ENCODE data around the gene GUK1.

Gene GUK1

DNA sequence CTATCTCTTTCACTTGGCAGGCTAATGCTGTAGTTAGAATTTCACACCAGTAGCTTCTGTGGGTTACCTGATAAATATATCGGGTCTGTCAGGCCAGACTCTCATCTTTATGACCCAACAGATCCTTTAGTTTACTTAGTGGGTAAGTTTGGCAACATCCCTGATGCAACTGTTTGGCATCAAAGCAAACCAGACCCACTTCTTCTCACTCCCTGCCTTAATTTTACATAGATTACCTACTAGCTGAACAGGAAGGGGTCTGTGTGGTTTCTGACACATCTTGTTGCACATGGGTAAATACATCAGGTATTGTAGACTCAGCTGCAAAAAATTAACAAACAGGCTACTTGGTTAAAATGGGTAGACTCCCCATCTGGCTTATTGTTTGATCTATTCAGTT is 3.2 kb upstream of the GUK1 start:
- DNase-seq: no peak

DNA sequence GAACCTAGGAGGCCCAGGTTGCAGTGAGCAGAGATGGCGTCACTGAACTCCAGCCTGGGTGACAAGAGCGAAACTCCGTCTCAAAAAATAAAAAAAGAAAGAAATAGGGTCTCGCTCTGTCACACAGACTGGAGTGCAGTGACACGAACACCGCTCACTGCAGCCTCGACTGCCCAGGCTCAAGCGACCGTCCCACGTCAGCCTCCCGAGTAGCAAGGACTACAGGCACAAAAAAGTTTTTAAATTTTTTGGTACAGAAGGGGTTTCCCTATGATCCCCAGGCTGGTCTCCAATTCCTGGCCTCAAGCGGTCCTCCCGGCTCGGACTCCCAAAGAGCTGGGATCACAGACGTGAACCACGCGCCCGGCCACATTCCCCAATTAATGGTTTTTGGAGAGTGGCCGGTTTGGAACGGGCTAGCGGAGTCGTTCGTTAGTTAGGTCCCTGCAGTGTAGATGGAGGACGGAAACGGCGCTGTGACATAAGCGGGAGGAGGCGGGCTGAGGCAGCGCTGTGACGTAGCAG is 611 bp upstream of the GUK1 start:
- no peak for DNase-seq

DNA sequence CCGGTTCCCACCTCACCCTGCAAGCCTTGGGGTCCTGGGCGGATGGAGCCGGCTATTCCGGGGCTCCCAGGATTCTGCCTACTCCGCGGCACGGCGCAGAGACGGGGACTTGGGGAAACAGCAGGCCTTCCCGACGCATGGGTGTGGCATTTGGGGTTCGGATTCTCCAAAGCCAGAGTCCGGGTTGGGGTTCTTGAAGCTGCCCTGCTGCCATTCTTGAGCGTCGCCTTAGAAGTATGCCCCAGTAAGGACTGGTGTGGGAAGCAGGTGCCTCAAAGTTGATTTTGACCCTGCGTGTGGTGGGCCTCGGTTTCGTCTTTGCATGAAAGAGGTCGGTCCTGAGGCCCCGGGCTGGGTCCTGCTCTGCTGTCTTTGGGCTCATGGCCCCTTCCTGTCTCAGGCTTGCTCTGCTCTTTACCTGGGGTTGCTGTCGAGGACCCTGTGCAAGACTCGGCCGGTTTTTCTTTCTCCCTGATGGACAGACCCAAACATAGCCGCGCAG is 696 bp downstream of the GUK1 start:
- no peak for DNase-seq

DNA sequence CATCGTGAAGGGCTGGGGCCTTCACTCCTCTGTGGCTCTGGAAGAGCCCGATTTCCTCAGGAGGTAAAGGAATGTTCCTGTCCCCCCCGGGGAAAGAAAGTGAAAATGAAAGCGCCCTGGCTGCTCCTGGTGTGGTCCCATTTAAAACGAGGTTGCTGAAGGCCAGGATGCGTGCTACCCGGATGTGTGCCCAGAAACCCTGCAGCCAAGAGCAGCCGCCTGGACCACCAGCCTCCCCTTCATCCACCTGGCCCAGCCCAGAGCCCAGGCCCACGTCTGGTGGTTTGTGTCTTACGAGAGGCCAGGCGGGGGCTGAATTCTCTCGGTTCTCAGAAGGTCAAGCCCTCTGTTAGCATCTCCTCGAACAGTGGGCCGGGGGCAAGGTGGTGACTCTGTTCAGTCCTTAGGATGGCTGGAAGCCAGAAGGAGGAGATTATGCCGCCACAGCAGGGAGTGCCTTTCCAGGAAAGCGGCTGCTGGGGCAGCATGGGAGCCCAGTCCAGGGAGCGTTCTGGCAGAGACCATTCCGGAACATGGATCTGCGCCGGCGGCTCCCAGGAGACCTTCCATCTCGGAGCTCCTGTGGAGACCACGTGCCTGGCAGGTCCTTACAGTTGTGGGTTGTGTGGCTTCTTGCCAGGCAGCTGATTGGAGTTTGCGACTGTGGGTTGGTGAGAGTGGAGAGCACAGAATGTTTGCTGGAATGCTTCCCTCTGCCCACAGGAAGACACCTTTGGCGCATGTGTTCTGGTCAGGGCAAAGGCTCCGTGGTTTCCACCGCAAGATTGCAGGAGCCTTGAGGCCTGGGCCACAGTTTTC is 1.4 kb downstream of the GUK1 start:
- DNase-seq: peak; percentile 68

DNA sequence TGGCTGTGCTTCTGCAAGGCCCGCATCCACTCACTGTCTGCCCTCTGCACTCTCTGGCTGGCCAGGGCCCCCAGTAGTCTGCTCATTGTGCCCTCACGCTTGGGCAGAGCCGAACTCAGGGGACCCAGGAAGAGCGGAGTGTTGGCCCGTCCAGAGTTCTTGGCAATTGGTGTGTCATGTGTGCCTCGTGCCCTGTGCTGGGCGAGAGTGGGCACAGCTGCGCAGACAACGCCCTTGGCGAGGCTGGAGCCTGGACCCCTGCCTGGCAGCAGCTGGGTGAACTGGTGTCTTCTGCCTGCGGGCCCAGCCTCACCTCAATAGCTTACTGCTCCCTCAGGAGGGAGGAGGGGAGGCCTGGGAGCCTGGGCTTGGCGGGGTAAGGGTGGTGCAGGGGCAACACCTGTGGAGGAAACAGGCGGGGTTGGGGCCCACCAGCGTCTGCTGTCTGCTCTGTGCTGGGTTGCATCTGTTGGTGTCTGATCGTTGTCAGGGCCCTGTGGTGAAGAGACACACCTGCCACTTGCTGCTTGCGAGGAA is 2.1 kb downstream of the GUK1 start:
- DNase-seq: peak; percentile 64

DNA sequence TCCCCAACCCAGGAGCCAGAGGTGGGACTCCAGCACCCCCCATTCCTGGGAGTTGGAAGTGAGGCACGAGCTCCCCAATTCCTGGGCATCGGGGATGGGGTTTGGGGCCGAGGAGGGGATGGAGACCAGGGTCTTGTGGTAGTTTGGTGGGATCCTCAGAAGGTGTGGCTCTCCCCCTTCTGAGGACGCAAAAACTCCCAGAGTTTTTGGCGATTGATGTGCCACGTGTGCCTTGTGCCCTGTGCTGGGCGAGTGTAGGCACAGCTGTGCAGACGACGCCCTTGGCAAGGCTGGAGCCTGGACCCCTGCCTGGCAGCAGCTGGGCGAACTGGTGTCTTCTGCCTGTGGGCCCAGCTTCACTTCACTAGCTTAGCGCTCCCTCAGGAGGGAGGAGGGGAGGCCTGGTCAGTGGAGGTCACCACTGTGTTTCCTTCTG is 2.6 kb downstream of the GUK1 start:
- DNase-seq: peak; percentile 65

DNA sequence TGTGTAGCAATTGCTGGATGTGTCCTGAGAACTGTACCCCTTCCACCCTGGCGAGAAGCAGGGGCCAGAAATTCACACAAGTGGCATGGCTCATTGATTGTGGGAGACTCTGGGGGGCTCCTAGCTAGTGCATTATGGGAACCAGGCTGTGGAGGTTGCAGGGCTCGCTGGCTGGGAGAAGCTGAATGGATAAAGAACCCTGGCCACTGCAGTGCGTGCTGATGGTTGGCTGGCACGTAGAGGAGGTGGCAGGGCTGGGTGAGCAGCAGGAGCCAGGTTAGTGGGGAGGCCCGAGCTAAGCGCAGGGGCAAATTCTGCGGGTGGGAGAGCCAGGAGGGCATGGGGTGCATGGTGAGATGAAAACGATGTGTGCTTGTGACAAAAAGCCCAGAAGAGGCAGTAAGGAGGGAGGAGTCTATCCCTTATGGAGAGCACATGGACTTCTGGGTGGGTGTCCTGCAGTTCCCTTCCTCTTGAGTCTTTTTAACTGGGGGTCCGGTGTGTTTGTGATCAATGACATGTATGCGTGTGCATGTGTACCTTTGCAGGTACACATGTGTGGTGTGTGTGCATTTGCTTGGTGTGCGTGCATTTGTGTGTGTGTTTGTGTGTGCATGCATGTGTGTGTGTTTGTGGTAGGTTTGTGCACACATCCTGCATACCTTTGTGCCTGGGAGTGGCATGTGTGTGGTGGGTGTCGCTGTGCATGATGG is 3.6 kb downstream of the GUK1 start:
- no peak for DNase-seq

DNA sequence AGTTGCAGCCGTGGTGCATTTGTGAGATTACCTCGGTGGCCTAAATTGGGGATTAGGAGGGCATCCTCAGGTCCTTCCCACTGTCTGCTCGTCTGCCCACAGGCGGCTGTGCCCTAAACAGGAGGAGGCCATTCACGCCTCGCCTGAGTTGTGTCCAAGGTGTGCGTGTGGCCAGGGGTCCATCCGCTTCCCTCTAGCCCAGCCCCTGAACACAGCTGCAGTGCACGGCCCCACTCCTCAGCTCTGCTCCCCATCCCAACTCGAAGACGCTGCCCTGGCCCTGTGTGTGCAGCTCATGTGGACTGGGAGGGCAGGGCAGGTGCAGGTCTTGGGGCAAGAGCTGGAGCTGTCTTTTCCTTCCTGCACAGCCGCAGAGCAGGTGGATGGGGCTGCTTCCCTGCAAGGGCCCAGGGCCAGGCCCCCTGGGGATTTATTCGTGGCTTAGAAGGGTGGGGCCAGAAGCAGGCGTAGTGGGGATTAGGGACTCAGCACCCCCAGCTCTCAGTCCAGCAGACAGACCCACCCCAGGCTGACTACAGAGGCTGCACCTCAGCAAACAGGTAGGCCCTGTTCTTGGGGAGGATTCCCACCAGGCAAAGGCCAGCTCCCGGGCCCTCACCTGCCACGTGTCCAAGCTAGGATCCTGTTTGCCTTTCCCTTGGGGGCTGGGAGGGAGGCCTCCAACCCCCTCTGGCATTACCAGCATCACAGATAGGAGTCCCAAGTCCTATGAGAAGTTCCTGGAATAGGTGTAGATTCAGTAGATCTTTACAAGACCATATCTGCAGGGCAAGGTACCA is 4.3 kb downstream of the GUK1 start:
- DNase-seq: no peak

DNA sequence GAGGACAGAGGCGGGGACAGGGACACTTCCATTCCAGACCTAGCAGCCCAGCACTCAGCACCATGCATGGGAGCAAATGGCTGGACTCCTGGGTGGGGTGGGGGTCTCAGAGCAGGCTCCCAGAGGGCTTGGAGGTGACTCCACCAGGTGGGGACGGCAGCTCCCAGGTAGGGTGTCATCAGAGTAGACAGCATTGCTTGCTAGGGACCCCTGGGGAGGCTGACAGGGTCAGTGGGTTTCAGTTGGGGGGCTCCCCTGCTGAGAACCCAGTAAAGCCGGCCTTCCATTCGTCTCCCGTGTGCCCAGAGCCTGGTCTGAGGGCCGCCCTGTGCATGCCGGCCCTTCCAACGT is 4.9 kb downstream of the GUK1 start:
- DNase-seq: no peak

DNA sequence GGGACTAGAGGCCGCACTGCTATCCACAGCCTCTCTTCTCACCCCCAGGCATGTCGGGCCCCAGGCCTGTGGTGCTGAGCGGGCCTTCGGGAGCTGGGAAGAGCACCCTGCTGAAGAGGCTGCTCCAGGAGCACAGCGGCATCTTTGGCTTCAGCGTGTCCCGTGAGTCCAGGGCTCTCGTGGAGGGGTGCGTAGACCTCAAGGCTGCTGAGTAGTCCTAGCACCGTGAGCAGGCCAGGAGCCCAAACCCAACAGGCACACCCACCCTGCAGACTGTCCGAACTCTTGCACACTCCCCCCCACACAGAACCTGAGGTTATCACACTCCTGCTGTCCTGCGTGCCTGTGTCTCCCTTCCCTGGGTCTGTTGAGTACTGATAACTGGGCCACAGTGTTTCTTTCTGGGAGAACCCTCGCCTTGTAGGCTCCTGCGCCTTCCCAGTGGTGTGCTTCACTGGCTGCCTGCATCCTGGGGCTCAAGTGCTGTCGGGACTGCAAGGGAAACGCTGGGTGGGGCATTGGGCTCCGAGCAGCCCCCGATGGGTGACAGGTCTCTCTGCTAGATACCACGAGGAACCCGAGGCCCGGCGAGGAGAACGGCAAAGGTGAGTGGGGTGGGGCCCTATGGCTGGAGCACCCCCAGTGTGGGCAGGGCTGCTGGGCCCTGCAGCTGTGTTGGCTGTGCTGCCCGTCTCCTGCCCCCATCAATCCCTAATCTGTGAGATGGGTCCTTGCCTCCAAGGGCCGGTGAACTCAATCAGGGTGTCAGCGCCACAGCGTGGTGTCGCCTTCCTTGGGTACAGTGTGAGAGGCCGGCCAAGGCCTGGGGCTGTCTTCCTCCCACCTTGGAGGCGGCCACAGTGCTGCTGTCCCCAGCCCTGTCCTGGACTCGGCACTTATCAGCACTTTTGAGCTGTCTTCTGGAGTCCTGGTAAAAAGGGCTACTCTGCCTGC is 5.7 kb downstream of the GUK1 start:
- DNase-seq: peak; percentile 25

DNA sequence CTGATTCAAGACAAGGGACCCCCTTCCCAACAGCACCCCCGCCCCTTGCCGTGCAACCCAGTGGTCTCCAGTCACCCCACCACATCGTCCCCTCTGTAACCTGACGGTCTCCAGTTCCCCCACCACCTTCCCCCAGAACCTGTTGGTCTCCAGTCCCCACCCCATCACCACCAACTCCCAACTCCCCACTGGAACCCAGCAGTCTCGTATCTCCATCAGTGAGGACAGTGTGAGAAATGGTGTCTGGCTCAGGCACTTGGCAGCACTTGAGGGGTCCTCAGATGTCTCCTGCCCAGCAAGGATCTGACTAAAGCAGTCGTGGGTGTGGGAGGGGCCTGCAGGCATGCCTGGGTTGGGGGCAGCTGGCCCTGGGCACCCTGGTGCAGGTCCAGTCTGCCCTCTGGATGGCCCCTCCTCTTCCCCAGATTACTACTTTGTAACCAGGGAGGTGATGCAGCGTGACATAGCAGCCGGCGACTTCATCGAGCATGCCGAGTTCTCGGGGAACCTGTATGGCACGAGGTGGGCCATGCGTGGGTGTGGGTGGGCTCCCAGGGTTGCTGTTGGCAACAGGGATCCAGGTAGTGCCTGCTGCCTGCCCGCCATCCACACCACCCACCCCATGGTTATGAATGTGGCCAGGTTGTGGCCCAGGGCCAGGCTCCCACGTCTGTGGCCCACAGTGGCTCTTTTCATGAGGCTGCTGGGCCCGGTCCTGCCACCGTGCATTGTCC is 6.5 kb downstream of the GUK1 start:
- no peak for DNase-seq

DNA sequence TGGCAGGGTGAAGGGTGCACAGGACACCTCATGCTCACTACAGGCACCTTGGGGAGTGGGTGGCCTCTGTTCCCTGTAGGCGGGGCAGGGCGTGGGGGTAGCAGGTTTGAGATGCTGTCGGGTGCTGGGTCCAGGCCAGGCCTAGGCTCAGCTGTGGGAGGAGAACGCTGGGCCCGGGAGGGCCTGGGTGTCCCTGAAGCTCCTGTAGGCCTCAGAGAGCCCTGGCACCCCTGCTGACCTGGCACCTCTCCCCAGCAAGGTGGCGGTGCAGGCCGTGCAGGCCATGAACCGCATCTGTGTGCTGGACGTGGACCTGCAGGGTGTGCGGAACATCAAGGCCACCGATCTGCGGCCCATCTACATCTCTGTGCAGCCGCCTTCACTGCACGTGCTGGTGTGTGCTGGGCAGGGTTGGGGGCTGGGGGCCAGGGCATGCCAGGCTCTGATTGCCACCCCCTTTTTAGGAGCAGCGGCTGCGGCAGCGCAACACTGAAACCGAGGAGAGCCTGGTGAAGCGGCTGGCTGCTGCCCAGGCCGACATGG is 7.1 kb downstream of the GUK1 start:
- peak; percentile 21 for DNase-seq

DNA sequence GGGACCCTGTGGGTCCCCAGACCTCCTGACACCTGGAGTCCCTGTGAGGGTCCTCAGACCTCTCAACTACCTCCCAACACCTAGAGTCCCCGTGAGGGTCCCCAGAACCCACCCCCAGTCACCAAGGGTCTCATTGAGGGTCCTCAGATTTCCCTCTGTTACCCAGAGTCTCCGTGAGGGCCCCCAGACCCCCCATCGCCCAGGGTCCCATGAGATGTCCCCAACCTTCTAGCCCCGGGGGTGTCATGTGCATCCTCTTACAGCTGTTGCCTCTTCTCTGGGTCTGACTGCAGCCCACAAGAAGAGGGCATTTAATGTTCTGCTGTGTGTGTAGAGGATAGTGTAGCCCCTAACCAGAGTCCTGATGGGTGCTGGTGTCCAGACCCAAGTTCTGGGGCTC is 7.7 kb downstream of the GUK1 start:
- DNase-seq: no peak

DNA sequence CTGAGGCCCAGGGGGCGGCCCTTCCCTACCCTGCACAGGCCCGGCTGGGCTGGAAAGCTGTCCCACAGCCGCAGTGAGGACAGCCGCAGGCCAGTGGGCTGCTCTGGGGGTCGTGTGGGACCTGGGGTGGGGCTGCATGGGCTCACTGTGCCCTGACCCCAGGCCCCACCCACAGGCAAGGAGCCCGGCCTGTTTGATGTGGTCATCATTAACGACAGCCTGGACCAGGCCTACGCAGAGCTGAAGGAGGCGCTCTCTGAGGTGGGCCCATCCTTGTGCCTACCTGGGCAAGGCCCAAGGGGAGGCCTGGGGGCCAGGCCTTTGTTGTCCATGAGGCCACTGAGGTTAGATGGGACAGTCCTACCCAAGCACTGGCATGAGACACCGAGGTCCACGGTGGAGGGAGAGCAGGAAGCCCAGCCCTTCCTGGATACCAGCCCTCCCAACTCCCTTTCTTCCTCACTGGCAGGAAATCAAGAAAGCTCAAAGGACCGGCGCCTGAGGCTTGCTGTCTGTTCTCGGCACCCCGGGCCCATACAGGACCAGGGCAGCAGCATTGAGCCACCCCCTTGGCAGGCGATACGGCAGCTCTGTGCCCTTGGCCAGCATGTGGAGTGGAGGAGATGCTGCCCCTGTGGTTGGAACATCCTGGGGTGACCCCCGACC is 8.2 kb downstream of the GUK1 start:
- peak; percentile 28 for DNase-seq

DNA sequence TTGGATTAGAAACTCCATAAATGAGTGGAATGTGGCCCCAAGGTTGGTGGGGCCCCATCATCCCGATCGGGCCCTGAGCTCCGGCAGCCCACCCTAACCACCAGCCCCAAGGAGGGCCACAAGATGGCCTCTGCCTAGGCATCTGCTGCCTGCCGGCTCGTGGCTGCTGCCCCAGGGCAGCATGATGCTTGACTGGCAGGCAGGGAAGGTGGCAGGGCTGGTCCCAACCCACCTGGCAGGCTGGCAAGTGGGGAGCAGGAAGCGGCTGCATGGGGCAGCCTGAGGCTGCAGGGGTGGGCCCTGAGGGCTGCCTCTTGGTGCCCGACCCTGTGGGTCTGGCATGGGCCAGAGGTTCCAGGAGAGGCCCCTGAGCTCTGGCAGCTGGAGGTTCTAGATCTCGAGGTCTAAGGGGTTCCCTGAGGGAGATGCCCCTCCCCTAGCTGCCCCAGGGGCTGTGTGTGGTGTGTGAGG is 8.9 kb downstream of the GUK1 start:
- no peak for DNase-seq

DNA sequence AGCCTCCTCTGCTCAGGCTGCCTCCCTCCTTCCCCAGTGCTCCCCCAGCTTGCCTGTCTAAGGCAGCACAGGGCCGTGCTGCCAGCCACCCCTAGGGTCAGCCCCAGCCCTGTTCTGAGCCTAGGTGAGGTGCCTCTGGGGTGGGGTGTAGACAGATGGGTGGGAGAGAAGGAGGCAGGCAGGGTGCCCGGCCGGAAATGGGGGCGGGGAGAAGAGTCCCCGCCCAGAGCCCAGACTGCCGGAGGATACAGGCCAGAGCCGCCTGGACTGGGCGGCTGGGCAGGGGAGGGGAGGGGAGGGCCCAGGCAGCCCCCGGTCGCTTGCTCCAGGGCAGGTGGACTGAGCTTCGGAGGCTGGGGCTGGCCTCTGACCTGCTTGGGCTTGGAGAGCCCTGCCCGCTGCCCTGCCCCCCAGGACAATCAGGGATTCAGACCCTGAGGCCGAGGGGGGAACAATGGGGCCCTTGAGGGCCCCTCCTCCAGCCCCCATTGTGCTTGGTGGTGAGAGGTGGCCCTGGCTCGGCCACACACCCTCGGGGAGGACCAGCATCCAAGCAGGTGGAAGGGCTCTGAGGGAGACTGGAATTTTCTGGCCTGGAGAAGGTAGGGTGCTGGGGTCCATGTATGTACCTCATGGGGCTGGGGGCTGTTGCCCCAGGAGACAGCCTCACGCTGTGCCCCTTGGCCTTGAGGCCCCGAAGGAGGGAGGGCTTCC is 9.5 kb downstream of the GUK1 start, which contains the start of gene GJC2:
GJC2 (plus strand) TSS at position 525 of the 714 bp plus-strand sequence. CDS start 7,829 bp downstream, outside the sequence.
- DNase-seq: peak; percentile 70

DNA sequence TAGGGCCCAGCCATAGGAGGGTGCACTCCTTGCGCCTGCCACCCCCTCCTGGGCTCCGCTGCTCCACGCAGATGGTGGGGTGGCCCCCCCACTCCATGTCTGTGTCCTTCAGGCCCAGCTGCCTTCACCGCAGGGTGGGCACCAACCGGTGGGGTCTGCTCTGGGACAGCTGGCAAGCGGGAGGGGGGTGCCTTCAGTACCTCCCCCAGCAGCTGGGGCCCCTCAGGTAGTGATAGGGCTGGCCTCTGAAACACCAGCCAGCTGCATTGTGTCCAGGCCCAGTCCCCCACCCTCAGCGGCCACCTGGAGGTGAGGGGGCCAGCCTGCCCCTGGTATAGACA is 10.0 kb downstream of the GUK1 start:
- peak; percentile 41 for DNase-seq

DNA sequence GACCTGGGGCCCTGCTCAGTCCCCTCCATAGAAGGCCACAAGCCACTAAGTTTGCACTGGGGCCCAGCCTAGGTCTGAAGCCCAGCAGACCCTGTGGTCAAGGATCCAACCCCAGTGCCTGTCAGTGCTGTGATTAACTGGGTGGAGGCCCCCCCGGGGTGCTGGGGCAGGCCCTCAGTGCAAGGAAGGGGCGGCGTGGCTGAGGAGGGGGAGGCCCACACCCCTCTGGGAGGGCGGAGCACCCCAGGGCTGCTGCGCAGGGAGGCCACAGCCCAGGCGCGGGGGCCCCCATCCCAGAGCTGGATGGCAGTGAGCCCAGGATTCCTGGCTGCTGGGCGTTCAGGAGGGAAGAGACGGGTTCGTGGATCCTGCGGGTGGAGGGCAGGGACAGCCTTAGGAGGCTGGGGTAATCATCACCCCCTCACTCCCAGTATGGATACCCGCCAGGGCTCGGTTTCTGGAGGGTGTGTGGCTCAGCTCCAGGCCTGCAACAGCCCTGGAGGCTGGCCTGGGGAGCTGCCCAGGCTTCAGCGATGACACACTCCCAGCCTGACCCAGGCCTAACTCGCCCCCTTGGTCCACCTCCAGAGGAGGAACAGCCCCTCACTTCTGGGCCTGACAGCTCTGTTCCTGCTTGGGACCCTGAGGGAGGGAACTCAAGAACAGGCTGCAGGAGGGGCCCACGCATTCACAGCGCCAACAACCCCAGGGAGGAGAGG is 10.5 kb downstream of the GUK1 start:
- peak; percentile 89 for DNase-seq

Data from femur (tissue), 1 donor.